IPS-15b (cell line): ENCODE measurements around the gene LAPTM4A.
"Not testable (repeated sequence)": the region's sequence is repeated elsewhere in the genome, so short reads cannot be mapped to it uniquely, and the experiment has no call there.

ENCODE experiments used
- H3K27me3 ChIP-seq: one replicate; pipeline ENCODE4 v1.6.1; 2013; ENCODE audit warnings: low read length; ENCODE audit not compliant: control insufficient read depth, insufficient read depth
- H3K36me3 ChIP-seq: one replicate; pipeline ENCODE4 v1.6.1; 2013; ENCODE audit warnings: low read length; ENCODE audit not compliant: control insufficient read depth, insufficient read depth
- H3K4me1 ChIP-seq: one replicate; pipeline ENCODE4 v1.6.1; 2013; ENCODE audit warnings: mild to moderate bottlenecking, low read length; ENCODE audit not compliant: control insufficient read depth, insufficient read depth
- H3K4me3 ChIP-seq: one replicate; pipeline ENCODE4 v1.5.1; 2013; ENCODE audit warnings: low read depth, low read length
- H3K9ac ChIP-seq: one replicate; pipeline ENCODE4 v1.6.1; 2013; ENCODE audit warnings: low read depth, mild to moderate bottlenecking, low read length
- H3K9me3 ChIP-seq: one replicate; pipeline ENCODE4 v1.6.1; 2013; ENCODE audit warnings: mild to moderate bottlenecking, low read length; ENCODE audit not compliant: control insufficient read depth, insufficient read depth

LAPTM4A gene

DNA sequence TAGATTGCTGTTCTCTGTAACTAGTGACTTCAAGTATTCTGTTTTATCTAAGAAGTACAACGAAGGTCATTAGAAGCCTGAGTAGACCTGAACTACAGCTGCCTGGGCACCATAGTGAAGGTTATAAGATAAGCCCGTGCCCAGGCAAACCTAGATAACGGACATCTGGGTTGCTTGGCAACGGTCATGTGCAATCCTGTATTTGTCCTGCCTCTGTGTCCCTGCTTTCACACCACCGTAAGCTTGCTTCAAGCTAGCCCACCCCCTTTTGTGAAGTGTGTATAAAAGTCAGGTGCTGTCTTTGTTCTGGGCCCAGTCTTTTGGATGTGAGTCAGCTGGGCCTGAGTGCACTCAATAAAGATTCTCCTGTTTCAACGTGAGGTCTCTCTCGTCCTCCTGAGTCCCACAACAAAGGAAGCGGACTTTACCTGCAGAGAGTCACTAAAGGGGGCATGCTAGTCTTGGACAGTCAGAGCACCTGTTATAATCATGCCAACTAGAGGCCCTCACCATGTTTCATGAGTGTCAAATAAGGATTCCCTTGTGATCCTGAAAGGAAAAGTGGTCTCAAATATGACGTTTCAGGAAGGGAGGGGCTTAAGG lies 22.7 kb upstream of the LAPTM4A start:
- not testable (repeated sequence) for H3K4me3 ChIP-seq, H3K27me3 ChIP-seq, H3K9ac ChIP-seq, H3K4me1 ChIP-seq, H3K9me3 ChIP-seq, H3K36me3 ChIP-seq

DNA sequence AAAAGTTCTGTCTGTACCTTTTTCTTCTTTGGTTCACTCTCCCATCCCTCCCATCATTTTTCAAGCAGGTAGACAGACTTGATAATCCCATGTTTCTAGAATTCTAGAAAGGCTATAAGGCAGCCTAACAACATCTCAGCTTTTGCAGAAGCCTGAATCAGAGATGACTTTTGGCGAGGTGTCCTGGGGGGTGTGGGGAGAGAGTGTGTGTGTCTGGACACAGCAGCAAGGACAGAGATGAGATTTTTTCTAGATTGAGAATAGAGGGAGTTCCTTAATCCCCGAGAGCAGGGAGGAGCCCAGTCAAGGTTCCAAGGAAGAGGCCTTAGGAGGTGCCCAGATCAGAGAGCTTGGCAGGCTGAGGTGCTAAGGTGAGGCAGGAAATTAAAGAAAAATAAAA lies 22.0 kb upstream of the LAPTM4A start:
- no peaks in the 10 kb centered on the region for H3K9me3 ChIP-seq
- H3K4me1 ChIP-seq = peaks cover 9% of the 10 kb centered on the region
- H3K9ac ChIP-seq = no peak overlapping the region
- H3K36me3 ChIP-seq = no peaks in the 10 kb centered on the region
- H3K4me3 ChIP-seq = no peak overlapping the region
- H3K27me3 ChIP-seq = no peaks in the 10 kb centered on the region

DNA sequence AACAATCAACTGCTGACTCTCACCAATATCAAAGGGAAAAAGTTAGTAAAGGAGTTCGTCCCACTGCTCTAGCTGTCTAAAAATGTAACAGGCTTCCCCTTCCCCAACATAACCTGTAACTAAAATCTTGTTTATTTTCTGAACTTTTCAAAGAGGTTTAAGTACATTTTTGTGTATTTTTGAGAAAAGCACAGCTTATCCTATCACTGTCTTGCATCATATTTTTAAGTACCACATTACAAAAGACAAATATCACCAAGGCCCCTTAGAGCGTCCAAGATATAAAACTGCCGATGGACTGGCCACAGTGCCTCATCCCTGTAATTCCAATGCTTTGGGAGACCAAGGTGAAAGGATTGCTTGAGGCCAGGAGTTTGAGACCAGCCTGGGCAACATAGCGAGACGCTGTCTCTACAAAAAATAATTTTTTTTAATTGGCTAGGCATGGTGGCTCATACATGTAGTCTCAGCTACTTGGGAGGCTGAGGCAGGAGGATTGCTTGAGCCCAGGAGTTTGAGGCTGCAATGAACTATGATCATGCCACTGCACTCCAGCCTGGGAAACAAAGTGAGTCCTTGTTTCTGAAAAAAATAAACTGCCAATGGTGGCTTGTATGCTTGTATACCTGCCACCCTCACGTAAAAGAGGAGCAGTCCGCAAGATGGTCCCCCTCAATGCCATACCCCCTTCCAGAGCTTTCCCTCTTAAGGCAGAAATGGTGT lies 21.2 kb upstream of the LAPTM4A start:
- Histone ChIP-seq H3K4me1 (peaks cover 9% of the 10 kb centered on the region), H3K27me3 (no peaks in the 10 kb centered on the region), H3K4me3 (no peak overlapping the region), H3K9ac (peak overlapping the region; percentile 32), H3K36me3 (no peaks in the 10 kb centered on the region), H3K9me3 (no peaks in the 10 kb centered on the region)

GRCh38 chr2:20071397-20072383 lies 20.3 kb upstream of the LAPTM4A start:
- Histone ChIP-seq H3K9me3 (no peaks in the 10 kb centered on the region), H3K4me1 (peaks cover 9% of the 10 kb centered on the region), H3K4me3 (no peak overlapping the region), H3K9ac (peak overlapping the region; percentile 32), H3K27me3 (no peaks in the 10 kb centered on the region), H3K36me3 (no peaks in the 10 kb centered on the region)

DNA sequence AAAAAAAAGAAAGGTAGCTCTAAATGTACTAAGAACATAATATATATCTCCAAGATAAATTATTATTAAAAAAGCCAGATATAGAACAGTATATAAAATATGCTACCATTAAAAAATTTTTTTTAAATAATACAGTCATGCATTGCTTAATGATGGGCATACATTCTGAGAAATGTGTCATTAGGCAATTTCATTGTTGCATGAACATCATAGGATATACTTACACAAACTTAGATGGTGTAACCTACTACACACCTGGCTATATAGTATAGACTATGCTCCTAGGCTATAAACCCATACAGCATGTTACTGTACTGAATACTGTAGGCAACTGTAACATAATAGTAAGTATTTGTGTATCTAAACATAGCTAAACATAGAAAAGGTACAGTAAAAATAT lies 18.3 kb upstream of the LAPTM4A start:
- H3K36me3 ChIP-seq = no peaks in the 10 kb centered on the region
- H3K4me3 ChIP-seq = no peak overlapping the region
- H3K9me3 ChIP-seq = no peaks in the 10 kb centered on the region
- H3K27me3 ChIP-seq = no peaks in the 10 kb centered on the region
- H3K4me1 ChIP-seq = peaks cover 9% of the 10 kb centered on the region
- H3K9ac ChIP-seq = no peak overlapping the region

DNA sequence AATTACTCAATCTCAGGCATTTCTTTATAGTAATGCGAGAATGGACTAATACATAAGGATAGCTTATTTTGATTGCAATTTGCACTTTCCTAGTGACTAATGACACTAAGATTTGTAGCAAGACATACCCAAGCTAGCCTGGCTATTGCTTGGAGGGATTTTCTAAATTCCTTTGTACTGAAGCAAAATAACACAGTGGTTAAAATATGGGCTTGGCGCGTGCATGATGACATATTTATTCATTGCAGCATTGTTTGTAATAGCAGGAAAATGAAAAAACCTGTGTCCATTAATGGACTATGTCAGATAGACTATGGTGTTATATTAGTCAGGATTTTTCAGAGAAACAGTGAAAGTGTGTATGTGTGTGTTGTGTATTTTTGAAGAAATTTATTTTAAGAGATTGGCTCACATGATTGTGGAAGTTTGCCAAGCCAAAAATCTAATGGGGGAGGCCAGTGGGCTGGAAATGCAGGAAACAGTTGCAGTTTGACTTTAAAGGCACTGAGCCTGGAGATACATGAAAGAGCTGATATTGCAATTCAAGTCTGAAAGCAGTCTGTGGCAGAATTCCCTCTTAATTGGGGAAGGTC lies 16.7 kb upstream of the LAPTM4A start:
- Histone ChIP-seq H3K36me3 (no peaks in the 10 kb centered on the region), H3K4me1 (peaks cover 9% of the 10 kb centered on the region), H3K27me3 (no peaks in the 10 kb centered on the region), H3K4me3 (no peak overlapping the region), H3K9ac (no peak overlapping the region), H3K9me3 (no peaks in the 10 kb centered on the region)

DNA sequence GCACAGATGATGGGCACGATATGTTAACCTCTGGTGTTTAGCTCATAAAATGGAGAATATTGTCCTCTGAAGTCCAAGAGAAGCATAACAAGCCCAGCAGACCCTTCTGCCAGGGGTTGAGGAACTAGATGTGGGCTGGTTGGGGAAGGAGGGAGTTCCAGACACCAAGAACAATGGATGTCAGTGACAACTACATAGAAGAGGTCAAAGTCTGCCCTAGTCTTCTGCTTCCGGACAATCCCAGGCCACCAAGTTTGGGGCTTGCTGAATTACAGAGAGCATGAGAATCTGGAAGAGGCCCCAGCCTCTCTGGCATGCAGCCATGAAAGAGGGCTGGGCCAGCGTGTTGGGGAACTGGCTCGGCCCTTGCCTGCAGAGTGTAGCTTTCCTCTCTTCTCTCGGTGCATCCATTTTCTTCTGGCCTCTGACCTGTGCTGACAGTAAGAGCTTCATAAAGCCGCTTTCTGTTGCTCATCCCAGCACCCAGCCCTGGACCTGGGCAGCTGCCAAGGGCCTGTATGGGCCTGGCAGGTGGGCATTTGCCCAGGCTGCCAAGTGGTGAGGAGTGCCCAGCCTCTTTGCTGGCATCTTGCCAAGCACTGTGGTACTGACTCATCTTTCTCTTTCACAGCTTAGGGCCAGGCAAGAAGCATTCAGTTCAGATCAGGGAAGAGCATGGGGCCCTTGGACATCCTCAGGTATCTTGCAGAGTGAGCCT lies 14.6 kb upstream of the LAPTM4A start:
- no peaks in the 10 kb centered on the region for H3K4me1 ChIP-seq
- H3K36me3 ChIP-seq = no peaks in the 10 kb centered on the region
- no peaks in the 10 kb centered on the region for H3K27me3 ChIP-seq
- H3K9me3 ChIP-seq = no peaks in the 10 kb centered on the region
- no peak overlapping the region for H3K4me3 ChIP-seq
- no peak overlapping the region for H3K9ac ChIP-seq

DNA sequence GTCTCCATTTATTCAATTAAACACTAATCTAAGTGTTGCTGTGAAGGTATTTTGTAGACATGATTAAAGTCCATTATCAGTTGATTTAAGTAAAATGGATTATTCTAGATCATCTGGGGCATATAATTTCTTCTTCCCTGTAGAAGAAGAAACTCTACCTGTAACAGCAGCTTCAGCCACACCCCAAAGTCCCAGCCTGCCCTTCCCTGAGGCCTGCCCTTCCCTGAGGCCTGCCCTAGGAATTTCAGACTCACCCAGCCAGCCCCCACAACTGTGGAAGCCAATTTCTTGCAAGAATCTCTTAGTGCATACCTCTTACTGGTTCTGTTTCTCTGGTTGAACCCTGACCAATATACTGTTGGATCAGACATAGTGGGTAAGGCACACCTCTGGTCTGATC lies 13.4 kb upstream of the LAPTM4A start:
- Histone ChIP-seq H3K9me3 (no peaks in the 10 kb centered on the region), H3K4me1 (no peaks in the 10 kb centered on the region), H3K9ac (no peak overlapping the region), H3K4me3 (no peak overlapping the region), H3K36me3 (no peaks in the 10 kb centered on the region), H3K27me3 (no peaks in the 10 kb centered on the region)

DNA sequence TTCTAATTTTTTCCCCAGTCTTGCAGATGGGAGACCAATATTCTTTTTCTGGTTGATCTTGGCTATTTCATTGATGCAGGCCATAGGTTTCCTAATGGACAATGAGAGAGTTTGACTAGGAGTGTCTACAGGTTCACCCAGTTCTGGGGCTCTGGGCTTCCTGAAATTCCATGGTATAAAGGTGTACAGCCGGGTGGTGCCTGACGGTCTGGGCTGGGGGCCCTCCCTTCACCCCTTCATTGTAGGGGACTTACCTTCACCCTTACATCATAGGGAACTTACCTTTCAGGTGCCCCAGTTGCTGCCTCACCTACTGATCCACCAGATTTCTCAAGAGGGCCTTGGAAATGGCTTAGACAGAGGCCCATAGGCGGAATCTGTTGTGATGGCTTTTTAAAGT lies 13.0 kb upstream of the LAPTM4A start:
- Histone ChIP-seq H3K4me1 (no peaks in the 10 kb centered on the region), H3K9ac (no peak overlapping the region), H3K4me3 (no peak overlapping the region), H3K27me3 (no peaks in the 10 kb centered on the region), H3K9me3 (no peaks in the 10 kb centered on the region), H3K36me3 (no peaks in the 10 kb centered on the region)

DNA sequence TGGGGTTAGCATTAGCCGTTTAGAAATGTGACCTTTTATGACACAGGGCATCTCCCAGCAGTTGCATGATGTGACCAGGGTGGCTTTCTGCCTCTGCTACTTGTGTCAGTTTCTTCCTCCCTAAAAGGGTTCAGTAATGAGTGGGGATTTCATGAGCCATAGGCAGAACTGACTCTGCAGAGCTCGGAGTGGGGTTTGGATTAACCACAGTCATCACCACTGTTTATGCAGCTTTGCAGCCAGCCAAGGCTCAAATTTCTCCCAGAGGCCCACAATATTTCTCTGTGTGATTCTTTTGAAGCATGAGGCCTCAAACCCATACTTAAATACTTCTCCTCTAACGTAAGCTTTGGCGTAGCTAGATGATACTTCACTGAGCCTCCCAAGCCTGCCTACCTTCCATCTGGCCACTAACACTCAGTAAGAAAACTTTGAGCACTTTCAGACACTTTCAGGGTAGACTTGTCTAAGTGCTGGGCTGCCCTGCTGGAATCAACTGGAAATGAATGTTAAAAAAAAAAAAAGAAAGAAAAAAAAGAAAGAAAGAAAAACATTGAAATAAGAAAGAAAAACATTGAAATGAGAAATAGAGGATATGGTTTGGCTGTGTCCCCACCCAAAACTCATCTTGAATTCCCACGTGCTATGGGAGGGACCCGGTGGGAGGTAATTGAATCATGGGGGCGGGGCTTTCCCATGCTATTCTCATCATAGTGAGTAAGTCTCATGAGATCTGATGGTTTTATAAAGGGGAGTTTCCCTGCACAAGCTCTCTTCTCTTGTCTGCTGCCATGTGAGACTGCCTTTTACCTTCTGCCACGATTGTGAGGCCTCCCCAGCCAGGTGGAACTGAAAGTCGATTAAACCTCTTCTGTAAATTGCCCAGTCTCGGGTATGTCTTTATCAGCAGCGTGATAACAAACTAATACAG lies 11.5 kb upstream of the LAPTM4A start:
- Histone ChIP-seq H3K4me3 (no peak overlapping the region), H3K9ac (no peak overlapping the region), H3K4me1 (no peaks in the 10 kb centered on the region), H3K27me3 (no peaks in the 10 kb centered on the region), H3K9me3 (no peaks in the 10 kb centered on the region), H3K36me3 (no peaks in the 10 kb centered on the region)
